ENCODE data around the gene PCBP3.

PCBP3 gene

GRCh38 chr21:45824546-45825215 lies 181.2 kb downstream of the PCBP3 start:
- no peak overlapping the region for H3K4me2 ChIP-seq (ENCODE audit: low read length)
- H3K27me3 ChIP-seq (ENCODE audit: control insufficient read depth, insufficient read depth, low read length) = peaks cover 19% of the 10 kb centered on the region
- no peaks in the 10 kb centered on the region for H3K9me3 ChIP-seq (replicated peaks; ENCODE audit: low read length)
- no peak overlapping the region for H3K9ac ChIP-seq (ENCODE audit: low read depth, low read length)
- no peaks in the 10 kb centered on the region for H3K36me3 ChIP-seq (ENCODE audit: insufficient read depth, low read length)
- H3K4me3 ChIP-seq (ENCODE audit: low read length) = no peak overlapping the region
- H3K4me1 ChIP-seq (ENCODE audit: control insufficient read depth, insufficient read depth, low read length) = peaks cover 17% of the 10 kb centered on the region

GRCh38 chr21:45825219-45825618 lies 181.7 kb downstream of the PCBP3 start:
- H3K4me2 ChIP-seq (ENCODE audit: low read length) = no peak overlapping the region
- H3K36me3 ChIP-seq (ENCODE audit: insufficient read depth, low read length) = no peaks in the 10 kb centered on the region
- peaks cover 12% of the 10 kb centered on the region for H3K4me1 ChIP-seq (ENCODE audit: control insufficient read depth, insufficient read depth, low read length)
- H3K9ac ChIP-seq (ENCODE audit: low read depth, low read length) = no peak overlapping the region
- H3K27me3 ChIP-seq (ENCODE audit: control insufficient read depth, insufficient read depth, low read length) = peaks cover 19% of the 10 kb centered on the region
- H3K4me3 ChIP-seq (ENCODE audit: low read length) = no peak overlapping the region
- H3K9me3 ChIP-seq (replicated peaks; ENCODE audit: low read length) = no peaks in the 10 kb centered on the region

GRCh38 chr21:45826676-45827301 lies 183.3 kb downstream of the PCBP3 start:
- no peak overlapping the region for H3K4me3 ChIP-seq (ENCODE audit: low read length)
- peaks cover 6% of the 10 kb centered on the region for H3K4me1 ChIP-seq (ENCODE audit: control insufficient read depth, insufficient read depth, low read length)
- H3K9ac ChIP-seq (ENCODE audit: low read depth, low read length) = no peak overlapping the region
- H3K9me3 ChIP-seq (replicated peaks; ENCODE audit: low read length) = no peaks in the 10 kb centered on the region
- no peak overlapping the region for H3K4me2 ChIP-seq (ENCODE audit: low read length)
- H3K36me3 ChIP-seq (ENCODE audit: insufficient read depth, low read length) = no peaks in the 10 kb centered on the region
- H3K27me3 ChIP-seq (ENCODE audit: control insufficient read depth, insufficient read depth, low read length) = peaks cover 18% of the 10 kb centered on the region

- Histone ChIP-seq H3K36me3 (ENCODE audit: insufficient read depth, low read length) (no peaks in the 10 kb centered on the region), H3K4me2 (ENCODE audit: low read length) (no peak overlapping the region), H3K9ac (ENCODE audit: low read depth, low read length) (no peak overlapping the region), H3K4me1 (ENCODE audit: control insufficient read depth, insufficient read depth, low read length) (peaks cover 10% of the 10 kb centered on the region), H3K9me3 (replicated peaks; ENCODE audit: low read length) (no peaks in the 10 kb centered on the region), H3K4me3 (ENCODE audit: low read length) (no peak overlapping the region), H3K27me3 (ENCODE audit: control insufficient read depth, insufficient read depth, low read length) (peaks cover 15% of the 10 kb centered on the region)
Observed at GRCh38 chr21:45827302-45827692, 183.8 kb downstream of the PCBP3 start.

- no peaks in the 10 kb centered on the region for H3K36me3 ChIP-seq (ENCODE audit: insufficient read depth, low read length)
- no peak overlapping the region for H3K4me2 ChIP-seq (ENCODE audit: low read length)
- H3K4me1 ChIP-seq (ENCODE audit: control insufficient read depth, insufficient read depth, low read length) = peaks cover 16% of the 10 kb centered on the region
- peaks cover 15% of the 10 kb centered on the region for H3K27me3 ChIP-seq (ENCODE audit: control insufficient read depth, insufficient read depth, low read length)
- H3K9me3 ChIP-seq (replicated peaks; ENCODE audit: low read length) = no peaks in the 10 kb centered on the region
- no peak overlapping the region for H3K9ac ChIP-seq (ENCODE audit: low read depth, low read length)
- H3K4me3 ChIP-seq (ENCODE audit: low read length) = no peak overlapping the region
Observed at GRCh38 chr21:45827881-45828579, 184.5 kb downstream of the PCBP3 start.

- H3K4me2 ChIP-seq (ENCODE audit: low read length) = no peak overlapping the region
- peaks cover 16% of the 10 kb centered on the region for H3K4me1 ChIP-seq (ENCODE audit: control insufficient read depth, insufficient read depth, low read length)
- H3K4me3 ChIP-seq (ENCODE audit: low read length) = no peak overlapping the region
- no peaks in the 10 kb centered on the region for H3K36me3 ChIP-seq (ENCODE audit: insufficient read depth, low read length)
- no peak overlapping the region for H3K9ac ChIP-seq (ENCODE audit: low read depth, low read length)
- H3K27me3 ChIP-seq (ENCODE audit: control insufficient read depth, insufficient read depth, low read length) = peaks cover 15% of the 10 kb centered on the region
- H3K9me3 ChIP-seq (replicated peaks; ENCODE audit: low read length) = no peaks in the 10 kb centered on the region
Observed at GRCh38 chr21:45828580-45829570, 185.3 kb downstream of the PCBP3 start.

- Histone ChIP-seq H3K4me1 (ENCODE audit: control insufficient read depth, insufficient read depth, low read length) (peaks cover 16% of the 10 kb centered on the region), H3K4me2 (ENCODE audit: low read length) (no peak overlapping the region), H3K36me3 (ENCODE audit: insufficient read depth, low read length) (no peaks in the 10 kb centered on the region), H3K9ac (ENCODE audit: low read depth, low read length) (no peak overlapping the region), H3K9me3 (replicated peaks; ENCODE audit: low read length) (no peaks in the 10 kb centered on the region), H3K27me3 (ENCODE audit: control insufficient read depth, insufficient read depth, low read length) (peaks cover 8% of the 10 kb centered on the region), H3K4me3 (ENCODE audit: low read length) (no peak overlapping the region)
Observed at GRCh38 chr21:45829668-45830067, 186.1 kb downstream of the PCBP3 start.

- Histone ChIP-seq H3K4me3 (ENCODE audit: low read length) (no peak overlapping the region), H3K9me3 (replicated peaks; ENCODE audit: low read length) (no peaks in the 10 kb centered on the region), H3K4me1 (ENCODE audit: control insufficient read depth, insufficient read depth, low read length) (peaks cover 16% of the 10 kb centered on the region), H3K36me3 (ENCODE audit: insufficient read depth, low read length) (no peaks in the 10 kb centered on the region), H3K27me3 (ENCODE audit: control insufficient read depth, insufficient read depth, low read length) (peaks cover 2% of the 10 kb centered on the region), H3K4me2 (ENCODE audit: low read length) (no peak overlapping the region), H3K9ac (ENCODE audit: low read depth, low read length) (no peak overlapping the region)
Observed at GRCh38 chr21:45830221-45830640, 186.7 kb downstream of the PCBP3 start.

- H3K4me2 ChIP-seq (ENCODE audit: low read length) = no peak overlapping the region
- no peaks in the 10 kb centered on the region for H3K36me3 ChIP-seq (ENCODE audit: insufficient read depth, low read length)
- H3K27me3 ChIP-seq (ENCODE audit: control insufficient read depth, insufficient read depth, low read length) = no peaks in the 10 kb centered on the region
- peaks cover 17% of the 10 kb centered on the region for H3K4me1 ChIP-seq (ENCODE audit: control insufficient read depth, insufficient read depth, low read length)
- H3K9ac ChIP-seq (ENCODE audit: low read depth, low read length) = no peak overlapping the region
- no peak overlapping the region for H3K4me3 ChIP-seq (ENCODE audit: low read length)
- H3K9me3 ChIP-seq (replicated peaks; ENCODE audit: low read length) = no peaks in the 10 kb centered on the region
Observed at GRCh38 chr21:45830720-45831366, 187.3 kb downstream of the PCBP3 start.

- Histone ChIP-seq H3K36me3 (ENCODE audit: insufficient read depth, low read length) (no peaks in the 10 kb centered on the region), H3K9ac (ENCODE audit: low read depth, low read length) (no peak overlapping the region), H3K4me3 (ENCODE audit: low read length) (no peak overlapping the region), H3K4me1 (ENCODE audit: control insufficient read depth, insufficient read depth, low read length) (peaks cover 23% of the 10 kb centered on the region), H3K4me2 (ENCODE audit: low read length) (no peak overlapping the region), H3K9me3 (replicated peaks; ENCODE audit: low read length) (no peaks in the 10 kb centered on the region), H3K27me3 (ENCODE audit: control insufficient read depth, insufficient read depth, low read length) (no peaks in the 10 kb centered on the region)
Observed at GRCh38 chr21:45831991-45832740, 188.6 kb downstream of the PCBP3 start.
